ENCODE results near the gene BPIFA3. TPM values are rescaled to one million over a fixed set of nuclear protein-coding genes. Genes with fewer than 3 reads are reported as not detected.

Gene BPIFA3
- total RNA-seq, 2 donors from 2014 or later = not detected

Other genes starting within 250 kb of the BPIFA3 start
- not detected for gene SUN5, start 212.9 kb upstream of the BPIFA3 start, total RNA-seq
- gene BPIFB2, start 209.6 kb upstream of the BPIFA3 start, total RNA-seq = under 1 TPM in 1 of 2 donors, not detected in 1; 0.35 TPM
- gene BPIFB6, start 185.7 kb upstream of the BPIFA3 start, total RNA-seq = not detected
- not detected for gene BPIFB3, start 163.4 kb upstream of the BPIFA3 start, total RNA-seq
- gene BPIFB4, start 137.7 kb upstream of the BPIFA3 start, total RNA-seq = not detected
- not detected for gene BPIFA2, start 49.2 kb upstream of the BPIFA3 start, total RNA-seq
- gene BPIFA1, start 18.6 kb downstream of the BPIFA3 start, total RNA-seq = not detected
- gene BPIFB1, start 65.9 kb downstream of the BPIFA3 start, total RNA-seq = under 1 TPM in 1 of 2 donors, not detected in 1; 0.20 TPM
- gene CDK5RAP1, start 184.2 kb downstream of the BPIFA3 start, total RNA-seq = 10 to 100 TPM; 18.2 to 31.0 TPM
- gene SNTA1, start 226.4 kb downstream of the BPIFA3 start, total RNA-seq = 1 to 10 TPM; 4.5 to 5.7 TPM

Measured in colonic mucosa (tissue), 2 donors.